ENCODE measurements around the gene BTBD1. TPM values are rescaled to one million over a fixed set of nuclear protein-coding genes. Genes with fewer than 3 reads are reported as not detected.

BTBD1 gene
- total RNA-seq, 6 donors from 2014 or later: 39.4 to 84.2 (median 57.4) TPM

GRCh38 chr15:83105440-83105839 is 38.4 kb upstream of the BTBD1 start:
- no peaks in the 10 kb centered on the region for H3K36me3 ChIP-seq
- ATAC-seq (ENCODE audit: low FRiP score in 2 of 2): no peak
- H3K27me3 ChIP-seq: peaks cover 0 to 9% (median 0%) of the 10 kb centered on the region in 4 donors

GRCh38 chr15:83104141-83104540 is 37.1 kb upstream of the BTBD1 start:
- Histone ChIP-seq H3K4me1 (peaks cover 15 to 35% (median 18%) of the 10 kb centered on the region in 4 donors), H3K9me3 (no peaks in the 10 kb centered on the region), H3K27me3 (peaks cover 0 to 9% (median 0%) of the 10 kb centered on the region in 4 donors), H3K27ac (no peak overlapping the region), H3K36me3 (no peaks in the 10 kb centered on the region), H3K4me3 (no peak overlapping the region)
- ATAC-seq (ENCODE audit: low FRiP score in 2 of 2): no peak
- no peak for DNase-seq
- no peak for TF ChIP-seq EP300 (IDR thresholded peaks at IDR 0.05)
- TF ChIP-seq CTCF (IDR thresholded peaks at IDR 0.05): no peak
- TF ChIP-seq POLR2A (IDR thresholded peaks at IDR 0.05): no peak
- TF ChIP-seq POLR2AphosphoS5 (IDR thresholded peaks at IDR 0.05): peak in 1 of 2 donors; percentile 14
- 77 to 85% methylated on average over 4 of the region's 4 CpGs for WGBS, 2 donors

More at GRCh38 chr15:83105440-83105839, 38.4 kb upstream of the BTBD1 start:
- TF ChIP-seq EP300 (IDR thresholded peaks at IDR 0.05) (no peak), POLR2AphosphoS5 (IDR thresholded peaks at IDR 0.05) (no peak), CTCF (IDR thresholded peaks at IDR 0.05) (no peak), POLR2A (IDR thresholded peaks at IDR 0.05) (no peak)
- no peak overlapping the region for H3K27ac ChIP-seq
- peaks cover 25 to 42% (median 28%) of the 10 kb centered on the region in 4 donors for H3K4me1 ChIP-seq
- no peaks in the 10 kb centered on the region for H3K9me3 ChIP-seq
- no peak overlapping the region for H3K4me3 ChIP-seq
- 86 to 88% methylated on average over 1 of the region's 1 CpG for WGBS, 2 donors
- no peak for DNase-seq

- no peak overlapping the region for H3K4me3 ChIP-seq
- H3K4me1 ChIP-seq: peaks cover 0 to 18% (median 9%) of the 10 kb centered on the region in 4 donors
- TF ChIP-seq POLR2AphosphoS5 (IDR thresholded peaks at IDR 0.05): no peak
- TF ChIP-seq CTCF (IDR thresholded peaks at IDR 0.05): no peak
- no peak for TF ChIP-seq POLR2A (IDR thresholded peaks at IDR 0.05)
- no peak for TF ChIP-seq EP300 (IDR thresholded peaks at IDR 0.05)
- no peak overlapping the region for H3K27ac ChIP-seq
- no peaks in the 10 kb centered on the region for H3K36me3 ChIP-seq
- 67 to 86% methylated on average over 2 of the region's 2 CpGs for WGBS, 2 donors
- peaks cover 0 to 4% (median 0%) of the 10 kb centered on the region in 4 donors for H3K9me3 ChIP-seq
- DNase-seq: no peak
- no peak for ATAC-seq (ENCODE audit: low FRiP score in 2 of 2)
- H3K27me3 ChIP-seq: peaks cover 0 to 2% (median 0%) of the 10 kb centered on the region in 4 donors
These were observed 35.3 kb upstream of the BTBD1 start for GRCh38 chr15:83102346-83102745.

- H3K9me3 ChIP-seq: peaks cover 0 to 4% (median 0%) of the 10 kb centered on the region in 4 donors
- 46 to 53% methylated on average over 2 of the region's 2 CpGs for WGBS, 2 donors
- DNase-seq (peak in 1 of 2 donors; percentile 30), ATAC-seq (ENCODE audit: low FRiP score in 2 of 2) (peak in 1 of 2 donors; percentile 80)
- H3K27me3 ChIP-seq: no peaks in the 10 kb centered on the region
- H3K27ac ChIP-seq: no peak overlapping the region
- H3K36me3 ChIP-seq: no peaks in the 10 kb centered on the region
- H3K4me1 ChIP-seq: peaks cover 0 to 9% (median 2%) of the 10 kb centered on the region in 4 donors
- H3K4me3 ChIP-seq: no peak overlapping the region
- TF ChIP-seq CTCF (IDR thresholded peaks at IDR 0.05): no peak
- TF ChIP-seq EP300 (IDR thresholded peaks at IDR 0.05): no peak
These were observed 33.1 kb upstream of the BTBD1 start for GRCh38 chr15:83100097-83100646.

GRCh38 chr15:83099290-83099689 is 32.2 kb upstream of the BTBD1 start:
- no peak for TF ChIP-seq POLR2AphosphoS5 (IDR thresholded peaks at IDR 0.05)
- Histone ChIP-seq H3K27ac (no peak overlapping the region), H3K27me3 (no peaks in the 10 kb centered on the region), H3K9me3 (peaks cover 0 to 4% (median 0%) of the 10 kb centered on the region in 4 donors), H3K4me3 (no peak overlapping the region), H3K36me3 (no peaks in the 10 kb centered on the region), H3K4me1 (peaks cover 0 to 9% (median 2%) of the 10 kb centered on the region in 4 donors)
- WGBS, 2 donors: 65 to 76% methylated on average over 2 of the region's 2 CpGs
- ATAC-seq (ENCODE audit: low FRiP score in 2 of 2): no peak
- no peak for DNase-seq

All from upper lobe of left lung (tissue), 6 donors.